HEK293T (cell line): ENCODE results near the gene DOCK10.

Experiments
- ARNT ChIP-seq: fragments of 450-650 bp; IDR thresholded peaks from 2 replicates; pipeline ENCODE4 v1.6.1; 2017; ENCODE audit warnings: mild to moderate bottlenecking
- BHLHE40 ChIP-seq: fragments of 450-650 bp; IDR thresholded peaks from 2 replicates; pipeline ENCODE4 v1.6.1; 2016; ENCODE audit warnings: mild to moderate bottlenecking, moderate library complexity, borderline replicate concordance
- ELF4 ChIP-seq: fragments of 450-650 bp; IDR thresholded peaks from 2 replicates; pipeline ENCODE4 v1.6.1; 2017; ENCODE audit warnings: antibody characterized with exemption
- FOXA1 ChIP-seq: fragments of 450-650 bp; IDR thresholded peaks from 2 replicates; pipeline ENCODE4 v1.6.1; 2016; ENCODE audit warnings: mild to moderate bottlenecking
- FOXK2 ChIP-seq: fragments of 450-650 bp; IDR thresholded peaks from 2 replicates; pipeline ENCODE4 v1.6.1; 2016; ENCODE audit warnings: mild to moderate bottlenecking
- FOXM1 ChIP-seq: fragments of 450-650 bp; IDR thresholded peaks from 2 replicates; pipeline ENCODE4 v1.6.1; 2017; ENCODE audit warnings: mild to moderate bottlenecking, borderline replicate concordance
- HDGF ChIP-seq: fragments of 450-650 bp; IDR thresholded peaks from 2 replicates; pipeline ENCODE4 v1.6.1; 2017; ENCODE audit warnings: antibody characterized with exemption, borderline replicate concordance
- L3MBTL2 ChIP-seq: fragments of 450-650 bp; conservative IDR thresholded peaks from 2 replicates; pipeline ENCODE4 v1.6.1; 2016; ENCODE audit warnings: mild to moderate bottlenecking
- NFRKB ChIP-seq: fragments of 450-650 bp; IDR thresholded peaks from 2 replicates; pipeline ENCODE4 v1.6.1; 2016; ENCODE audit warnings: mild to moderate bottlenecking, moderate library complexity
- SP1 ChIP-seq: fragments of 450-650 bp; IDR thresholded peaks from 2 replicates; pipeline ENCODE4 v1.6.1; 2017
- SUZ12 ChIP-seq: fragments of 450-650 bp; IDR thresholded peaks from 2 replicates; pipeline ENCODE4 v1.6.1; 2016; ENCODE audit warnings: mild to moderate bottlenecking
- TARDBP ChIP-seq: fragments of 450-650 bp; IDR thresholded peaks from 2 replicates; pipeline ENCODE4 v1.6.1; 2016
- ZNF384 ChIP-seq: fragments of 450-650 bp; IDR thresholded peaks from 2 replicates; pipeline ENCODE4 v1.6.1; 2016

DNA sequence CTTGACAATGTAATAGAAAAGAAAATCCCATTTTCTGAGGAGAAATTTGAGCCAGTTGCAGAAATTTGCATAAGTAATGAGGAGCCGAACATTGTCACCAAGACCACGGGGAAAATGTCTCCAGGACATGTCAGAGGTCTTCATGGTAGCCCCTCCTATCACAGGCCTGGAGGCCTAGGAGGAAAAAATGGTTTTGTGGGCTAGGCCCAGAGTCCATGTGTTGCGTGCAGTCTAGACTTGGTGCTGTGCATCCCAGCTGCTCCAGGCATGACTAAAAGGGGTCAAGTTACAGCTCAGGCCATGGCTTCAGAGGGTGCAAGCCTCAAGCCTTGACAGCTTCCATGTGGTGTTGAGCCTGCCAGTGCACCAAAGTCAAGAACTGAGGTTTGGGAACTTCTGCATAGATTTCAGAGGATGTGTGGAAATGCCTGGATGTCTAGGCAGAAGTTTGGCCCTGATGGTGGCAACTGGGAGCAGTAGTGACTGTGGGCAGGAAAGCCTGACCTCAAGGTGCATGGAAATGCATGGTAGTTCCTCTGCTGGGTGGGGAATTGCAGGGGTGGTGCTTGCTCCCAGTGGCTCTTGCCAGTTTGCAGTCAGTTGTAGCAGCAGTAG lies 284.2 kb downstream of the DOCK10 start:
- no peak for TF ChIP-seq FOXM1
- no peak for TF ChIP-seq TARDBP
- no peak for TF ChIP-seq FOXA1
- no peak for TF ChIP-seq SUZ12
- no peak for TF ChIP-seq ELF4
- TF ChIP-seq ZNF384: no peak
- no peak for TF ChIP-seq FOXK2
- TF ChIP-seq HDGF: no peak
- no peak for TF ChIP-seq L3MBTL2
- no peak for TF ChIP-seq SP1
- no peak for TF ChIP-seq BHLHE40
- TF ChIP-seq ARNT: no peak
- TF ChIP-seq NFRKB: no peak
